HEK293T (cell line): ENCODE measurements around the gene RMDN2.

Experiments used
- CTCF ChIA-PET: fragments of 350-600 bp; formaldehyde crosslinking; extraction: SDS; loops from one replicate; lab custom pipeline; 2021; ENCODE audit warnings: antibody characterized with exemption, inconsistent platforms; lab: Yijun Ruan, JAX
- POLR2A ChIA-PET: fragments of 350-600 bp; formaldehyde crosslinking; extraction: SDS; loops from one replicate; lab custom pipeline; 2020; ENCODE audit warnings: antibody characterized with exemption, inconsistent platforms; lab: Yijun Ruan, JAX
- DNase-seq: peaks from one replicate; pipeline ENCODE4 v3.0.0; 2012; ENCODE audit warnings: mixed read lengths; ENCODE audit errors: extremely low spot score
- ARNT ChIP-seq: fragments of 450-650 bp; IDR thresholded peaks from 2 replicates; pipeline ENCODE4 v1.6.1; 2017; ENCODE audit warnings: mild to moderate bottlenecking
- BHLHE40 ChIP-seq: fragments of 450-650 bp; IDR thresholded peaks from 2 replicates; pipeline ENCODE4 v1.6.1; 2016; ENCODE audit warnings: mild to moderate bottlenecking, moderate library complexity, borderline replicate concordance
- CTBP1 ChIP-seq: fragments of 450-650 bp; IDR thresholded peaks from 2 replicates; pipeline ENCODE4 v1.6.1; 2016; ENCODE audit warnings: borderline replicate concordance
- ELF4 ChIP-seq: fragments of 450-650 bp; IDR thresholded peaks from 2 replicates; pipeline ENCODE4 v1.6.1; 2017; ENCODE audit warnings: antibody characterized with exemption
- FOXA1 ChIP-seq: fragments of 450-650 bp; IDR thresholded peaks from 2 replicates; pipeline ENCODE4 v1.6.1; 2016; ENCODE audit warnings: mild to moderate bottlenecking
- FOXK2 ChIP-seq: fragments of 450-650 bp; IDR thresholded peaks from 2 replicates; pipeline ENCODE4 v1.6.1; 2016; ENCODE audit warnings: mild to moderate bottlenecking
- FOXM1 ChIP-seq: fragments of 450-650 bp; IDR thresholded peaks from 2 replicates; pipeline ENCODE4 v1.6.1; 2017; ENCODE audit warnings: mild to moderate bottlenecking, borderline replicate concordance
- HDGF ChIP-seq: fragments of 450-650 bp; IDR thresholded peaks from 2 replicates; pipeline ENCODE4 v1.6.1; 2017; ENCODE audit warnings: antibody characterized with exemption, borderline replicate concordance
- L3MBTL2 ChIP-seq: fragments of 450-650 bp; conservative IDR thresholded peaks from 2 replicates; pipeline ENCODE4 v1.6.1; 2016; ENCODE audit warnings: mild to moderate bottlenecking
- LEF1 ChIP-seq: fragments of 450-650 bp; IDR thresholded peaks from 2 replicates; pipeline ENCODE4 v1.6.1; 2017; ENCODE audit warnings: mild to moderate bottlenecking, borderline replicate concordance
- NFRKB ChIP-seq: fragments of 450-650 bp; IDR thresholded peaks from 2 replicates; pipeline ENCODE4 v1.6.1; 2016; ENCODE audit warnings: mild to moderate bottlenecking, moderate library complexity
- SP1 ChIP-seq: fragments of 450-650 bp; IDR thresholded peaks from 2 replicates; pipeline ENCODE4 v1.6.1; 2017
- SUZ12 ChIP-seq: fragments of 450-650 bp; IDR thresholded peaks from 2 replicates; pipeline ENCODE4 v1.6.1; 2016; ENCODE audit warnings: mild to moderate bottlenecking
- TARDBP ChIP-seq: fragments of 450-650 bp; IDR thresholded peaks from 2 replicates; pipeline ENCODE4 v1.6.1; 2016
- ZNF384 ChIP-seq: fragments of 450-650 bp; IDR thresholded peaks from 2 replicates; pipeline ENCODE4 v1.6.1; 2016
- TF ChIP-seq, protein P1 (sequence below): fragments of 450-650 bp; IDR thresholded peaks from 2 replicates; pipeline ENCODE4 v1.6.1; 2016

Gene RMDN2

DNA sequence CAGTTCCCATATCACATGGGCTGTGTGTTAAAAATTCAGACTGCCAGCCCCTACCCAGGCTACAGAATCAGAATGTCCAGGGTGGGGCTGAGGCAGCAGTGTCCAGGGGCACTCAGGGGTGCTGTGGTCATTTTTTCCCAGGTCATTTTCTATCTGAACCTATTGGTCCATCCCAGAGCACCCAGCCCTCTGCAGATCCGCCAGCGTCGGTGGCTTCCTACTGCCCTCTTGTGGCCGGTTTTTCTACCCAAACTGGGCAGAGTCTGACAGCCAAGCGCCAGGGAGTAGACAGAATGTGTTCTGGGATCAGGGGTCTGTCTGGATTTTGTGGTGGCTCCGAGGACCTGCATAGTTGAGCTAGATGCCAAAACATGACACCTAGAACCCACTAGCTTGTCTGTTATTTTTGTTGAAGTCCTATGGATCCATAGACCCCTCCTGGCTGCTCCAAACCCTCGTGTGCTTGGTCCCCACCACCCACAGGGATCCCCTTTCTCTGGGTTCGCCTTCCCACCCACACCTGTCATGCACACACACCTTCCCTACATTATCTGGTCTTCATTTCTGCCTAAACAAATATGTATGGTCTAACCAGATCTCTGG, 34.1 kb upstream of the RMDN2 start:
- POLR2A ChIA-PET, result no interaction called here
- CTCF ChIA-PET, result interaction anchor here (0.5 to 2.0 kb wide), 7 partner anchors 10 to 400 kb away, joined by 3 to 7 read pairs (median 4); no protein-coding TSS in a partner anchor
- TF ChIP-seq FOXA1, result no peak
- no peak for TF ChIP-seq FOXM1
- no peak for TF ChIP-seq BHLHE40
- TF ChIP-seq L3MBTL2, result no peak
- no peak for TF ChIP-seq ZNF384
- TF ChIP-seq CTBP1, result no peak
- TF ChIP-seq NFRKB, result no peak
- TF ChIP-seq ARNT, result no peak
- TF ChIP-seq ELF4, result no peak
- no peak for TF ChIP-seq TARDBP
- no peak for TF ChIP-seq SUZ12
- no peak for TF ChIP-seq SP1
- TF ChIP-seq, protein P1, sequence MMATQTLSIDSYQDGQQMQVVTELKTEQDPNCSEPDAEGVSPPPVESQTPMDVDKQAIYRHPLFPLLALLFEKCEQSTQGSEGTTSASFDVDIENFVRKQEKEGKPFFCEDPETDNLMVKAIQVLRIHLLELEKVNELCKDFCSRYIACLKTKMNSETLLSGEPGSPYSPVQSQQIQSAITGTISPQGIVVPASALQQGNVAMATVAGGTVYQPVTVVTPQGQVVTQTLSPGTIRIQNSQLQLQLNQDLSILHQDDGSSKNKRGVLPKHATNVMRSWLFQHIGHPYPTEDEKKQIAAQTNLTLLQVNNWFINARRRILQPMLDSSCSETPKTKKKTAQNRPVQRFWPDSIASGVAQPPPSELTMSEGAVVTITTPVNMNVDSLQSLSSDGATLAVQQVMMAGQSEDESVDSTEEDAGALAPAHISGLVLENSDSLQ, result no peak
- no peak for TF ChIP-seq HDGF
- no peak for TF ChIP-seq FOXK2
- no peak for TF ChIP-seq LEF1
- peak; percentile 81 for DNase-seq

DNA sequence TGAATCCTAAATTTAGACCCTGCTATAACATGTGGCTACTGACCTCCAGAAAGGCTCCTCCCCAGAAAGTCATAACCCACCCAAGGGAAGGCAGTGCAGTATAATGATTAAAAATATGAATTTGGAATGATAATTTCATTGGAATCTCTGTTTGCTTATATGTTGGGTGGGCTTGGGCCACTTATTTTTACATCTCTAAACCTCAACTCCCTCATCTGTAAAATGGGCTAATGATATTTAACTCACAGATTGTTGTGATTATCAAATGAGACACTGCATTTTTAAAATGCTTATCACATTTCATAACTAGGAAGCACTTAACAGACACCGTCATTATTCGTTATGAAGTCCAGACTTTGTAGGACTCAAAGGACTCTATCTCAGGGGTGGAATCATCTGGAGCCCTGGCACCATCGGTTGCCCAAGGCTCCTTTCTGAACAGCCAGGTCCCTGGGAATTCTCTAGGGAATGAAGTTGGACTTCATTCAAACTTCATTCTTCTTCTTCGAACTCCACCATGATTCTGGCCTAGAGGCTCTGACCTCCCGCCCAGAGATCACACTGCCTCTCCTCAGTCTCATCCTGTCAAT, 33.1 kb upstream of the RMDN2 start:
- POLR2A ChIA-PET, result no interaction called here
- CTCF ChIA-PET, result interaction anchor here (0.7 to 1.1 kb wide), 4 partner anchors 11 to 383 kb away, joined by 3 to 5 read pairs (median 4); no protein-coding TSS in a partner anchor
- TF ChIP-seq HDGF (no peak), SUZ12 (no peak), FOXK2 (no peak), NFRKB (no peak)
- TF ChIP-seq, protein P1, result peak; percentile 50; the same call in 1 of the 2 replicates
- DNase-seq, result no peak

DNA sequence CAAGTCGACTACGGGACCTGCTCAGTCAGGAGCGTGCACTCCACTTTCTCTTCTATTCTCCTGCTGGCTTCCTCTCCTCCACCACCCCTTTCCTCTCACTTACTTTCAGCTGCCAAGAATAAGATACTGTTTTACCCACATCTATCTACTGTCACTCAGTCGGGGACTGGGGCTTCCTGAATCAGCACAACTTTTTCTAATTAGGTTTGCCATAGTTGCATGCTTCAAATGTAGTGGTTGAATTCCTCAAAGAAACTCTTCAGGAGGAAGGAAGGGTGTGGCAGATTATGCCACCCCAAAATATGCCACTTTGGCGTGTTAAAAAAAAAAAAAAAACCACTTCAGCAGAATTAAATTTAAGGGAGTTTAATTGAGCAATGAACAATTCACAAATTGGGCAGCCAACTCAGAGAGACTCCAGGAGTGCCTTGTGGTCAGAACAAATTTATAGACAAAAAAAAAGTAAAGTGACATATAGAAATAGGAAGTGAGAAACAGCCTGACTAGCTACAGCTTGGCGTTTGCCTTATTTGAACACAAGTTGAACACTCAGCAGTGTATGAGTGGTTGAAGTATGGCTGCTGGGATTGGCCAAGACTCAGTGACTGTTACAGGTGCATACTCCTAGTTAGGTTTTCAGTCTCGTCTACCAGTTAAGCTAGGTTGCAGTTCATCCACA, 32.5 kb upstream of the RMDN2 start:
- TF ChIP-seq HDGF (no peak), ELF4 (no peak), LEF1 (no peak), FOXM1 (no peak), FOXA1 (no peak), ZNF384 (no peak), L3MBTL2 (no peak), TARDBP (no peak), BHLHE40 (no peak), SP1 (no peak), ARNT (no peak), FOXK2 (no peak)
- TF ChIP-seq, protein P1, result no peak
- no peak for DNase-seq
- CTCF ChIA-PET, result interaction anchor here (1.2 kb wide), 1 partner anchor 496 kb away, joined by 6 read pairs; no protein-coding TSS in a partner anchor
- POLR2A ChIA-PET, result no interaction called here

DNA sequence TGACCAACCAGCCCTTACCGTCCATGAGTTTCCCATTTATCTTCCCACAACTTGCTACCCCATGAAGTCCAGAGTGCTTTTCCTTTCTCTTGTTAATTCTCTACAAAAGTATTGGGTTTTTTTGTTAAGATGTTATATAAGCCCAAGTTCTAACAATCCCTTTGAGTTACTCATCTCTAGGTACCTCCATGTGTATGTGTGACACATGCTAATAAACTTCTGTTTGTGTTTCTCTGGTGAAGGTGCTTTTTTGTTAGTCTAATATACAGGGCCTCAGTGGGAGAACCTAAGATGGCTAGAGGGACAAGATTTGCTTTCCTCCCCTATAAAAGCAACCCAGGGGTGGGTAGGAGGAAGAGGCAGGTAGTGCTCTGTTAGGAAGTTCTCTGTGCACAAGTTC, 31.8 kb upstream of the RMDN2 start:
- TF ChIP-seq BHLHE40 (no peak), TARDBP (no peak), SUZ12 (no peak), ZNF384 (no peak), ELF4 (no peak), SP1 (no peak), FOXM1 (no peak), L3MBTL2 (no peak), NFRKB (no peak), ARNT (no peak), FOXK2 (no peak), FOXA1 (no peak), HDGF (no peak)
- TF ChIP-seq, protein P1, result no peak
- ChIA-PET POLR2A (no interaction called here), CTCF (interaction anchor here (1.2 kb wide), 1 partner anchor 497 kb away, joined by 6 read pairs; no protein-coding TSS in a partner anchor)
- DNase-seq, result no peak

DNA sequence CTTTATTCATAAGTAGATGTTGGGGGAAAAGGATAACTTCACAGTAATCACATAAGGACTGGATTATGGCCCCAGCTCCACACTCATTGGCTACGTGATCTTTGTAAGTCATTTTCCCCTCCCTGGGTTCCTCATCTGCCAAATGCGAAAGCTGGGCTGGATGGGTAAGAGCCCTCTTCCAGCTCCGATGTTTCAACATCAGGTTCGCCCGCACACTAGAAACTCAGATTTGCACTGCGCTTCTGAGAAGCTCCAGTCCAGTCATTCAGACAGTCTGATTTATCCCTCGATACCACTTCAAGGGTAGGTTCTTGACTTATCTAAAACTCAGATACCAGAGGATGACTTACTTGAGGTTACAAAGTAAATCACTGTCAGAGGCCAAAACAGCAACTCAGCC, 31.0 kb upstream of the RMDN2 start:
- ChIA-PET POLR2A (no interaction called here), CTCF (no interaction called here)
- no peak for TF ChIP-seq ARNT
- TF ChIP-seq BHLHE40, result no peak
- no peak for TF ChIP-seq FOXA1
- TF ChIP-seq NFRKB, result no peak
- TF ChIP-seq FOXK2, result no peak
- no peak for TF ChIP-seq L3MBTL2
- TF ChIP-seq FOXM1, result no peak
- no peak for TF ChIP-seq ZNF384
- TF ChIP-seq TARDBP, result no peak
- TF ChIP-seq SUZ12, result no peak
- TF ChIP-seq ELF4, result no peak
- TF ChIP-seq, protein P1, result no peak
- TF ChIP-seq HDGF, result no peak
- TF ChIP-seq CTBP1, result no peak
- TF ChIP-seq SP1, result no peak
- TF ChIP-seq LEF1, result no peak
- DNase-seq, result no peak
